Neural cell (in vitro differentiated cells): ENCODE measurements around the gene GATAD1. TPM values are rescaled to one million over a fixed set of nuclear protein-coding genes. Genes with fewer than 3 reads are reported as not detected.

Experiments used
- H2AFZ ChIP-seq: fragments of 200-600, 300-800 bp; sonication (generic), shearing (Covaris generic); 2 replicates; pipeline ENCODE4 v1.6.0; 2014; ENCODE audit warnings: low read depth, mild to moderate bottlenecking, antibody characterized with exemption, low read length, moderate library complexity
- H3F3A ChIP-seq: fragments of 200-600 bp; shearing (Covaris generic); 2 replicates; pipeline ENCODE4 v1.6.1; 2016; ENCODE audit warnings: mild to moderate bottlenecking, moderate library complexity, mixed read lengths, antibody characterized with exemption, low read length; ENCODE audit not compliant: insufficient read depth, poor library complexity, severe bottlenecking
- H3K27ac ChIP-seq: fragments of 200-600, 300-800 bp; sonication (generic), shearing (Covaris generic); 2 replicates; pipeline ENCODE4 v1.5.1; 2014; ENCODE audit warnings: mild to moderate bottlenecking, low read length, moderate library complexity
- H3K27me3 ChIP-seq: fragments of 300-800, 200-600 bp; sonication (generic), shearing (Covaris generic); 2 replicates; pipeline ENCODE4 v1.6.0; 2014; ENCODE audit warnings: mild to moderate bottlenecking, low read depth, low read length, moderate library complexity; ENCODE audit not compliant: insufficient read depth
- H3K36me3 ChIP-seq: fragments of 300-800, 200-600 bp; sonication (generic), shearing (Covaris generic); 2 replicates; pipeline ENCODE4 v1.5.1; 2014; ENCODE audit warnings: mild to moderate bottlenecking, antibody characterized with exemption, low read length, moderate library complexity; ENCODE audit not compliant: insufficient read depth
- H3K4me2 ChIP-seq: fragments of 300-800, 200-600 bp; sonication (generic), shearing (Covaris generic); 2 replicates; pipeline ENCODE4 v1.6.0; 2014; ENCODE audit warnings: mild to moderate bottlenecking, low read length
- H3K4me3 ChIP-seq: fragments of 300-800, 200-600 bp; sonication (generic), shearing (Covaris generic); 2 replicates; pipeline ENCODE4 v1.5.1; 2014; ENCODE audit warnings: mild to moderate bottlenecking, low read length, moderate library complexity
- H3K79me2 ChIP-seq: fragments of 200-600 bp; shearing (Covaris generic); replicated peaks from 2 replicates; pipeline ENCODE4 v1.6.0; 2014; ENCODE audit warnings: mild to moderate bottlenecking, low read length, moderate library complexity; ENCODE audit not compliant: insufficient read depth
- H3K9ac ChIP-seq: fragments of 300-800, 200-600 bp; sonication (generic), shearing (Covaris generic); 2 replicates; pipeline ENCODE4 v1.6.1; 2016; ENCODE audit warnings: mild to moderate bottlenecking, low read length, mixed read lengths
- H3K9me2 ChIP-seq: fragments of 200-600 bp; shearing (Covaris generic); 2 replicates; pipeline ENCODE4 v1.6.1; 2016; ENCODE audit warnings: mild to moderate bottlenecking, low read length, mixed read lengths; ENCODE audit not compliant: insufficient read depth
- H3K9me3 ChIP-seq: fragments of 200-600, 300-800 bp; sonication (generic), shearing (Covaris generic); 2 replicates; pipeline ENCODE4 v1.6.1; 2016; ENCODE audit warnings: mild to moderate bottlenecking, mixed run types, low read length, moderate library complexity, mixed read lengths
- H4K20me1 ChIP-seq: fragments of 200-600 bp; shearing (Covaris generic); 2 replicates; pipeline ENCODE4 v1.6.1; 2016; ENCODE audit warnings: mild to moderate bottlenecking, mixed run types; ENCODE audit not compliant: insufficient read depth
- EP300 ChIP-seq: fragments of 450-650 bp; conservative IDR thresholded peaks from 2 replicates; pipeline ENCODE4 v1.6.1; 2014; ENCODE audit warnings: antibody characterized with exemption, mild to moderate bottlenecking, moderate library complexity; ENCODE audit not compliant: poor library complexity, severe bottlenecking
- EZH2 ChIP-seq: fragments of 200-600, 300-800 bp; shearing (Covaris generic), sonication (generic); IDR thresholded peaks from 2 replicates; pipeline ENCODE4 v1.6.1; 2014; ENCODE audit warnings: antibody characterized with exemption, low read length, borderline replicate concordance, mild to moderate bottlenecking; ENCODE audit not compliant: insufficient read depth, poor library complexity, severe bottlenecking
- MXI1 ChIP-seq: fragments of 450-650 bp; conservative IDR thresholded peaks from 2 replicates; pipeline ENCODE4 v1.6.1; 2014; ENCODE audit warnings: antibody characterized with exemption, mild to moderate bottlenecking; ENCODE audit not compliant: poor library complexity, severe bottlenecking
- POLR2AphosphoS5 ChIP-seq: IDR thresholded peaks from 2 replicates; pipeline ENCODE4 v1.6.1; 2012
- RAD21 ChIP-seq: fragments of 450-650 bp; conservative IDR thresholded peaks from 2 replicates; pipeline ENCODE4 v1.6.1; 2014; ENCODE audit warnings: antibody characterized with exemption, mild to moderate bottlenecking, moderate library complexity
- SMC3 ChIP-seq: fragments of 450-650 bp; conservative IDR thresholded peaks from 2 replicates; pipeline ENCODE4 v1.6.1; 2014; ENCODE audit warnings: antibody characterized with exemption, mild to moderate bottlenecking, moderate library complexity; ENCODE audit not compliant: poor library complexity
- TAF1 ChIP-seq: IDR thresholded peaks from 2 replicates; pipeline ENCODE4 v1.6.1; 2012; ENCODE audit warnings: low read depth
- polyA plus RNA-seq: library from polyadenylated mRNA; depleted of rRNA; stranded (reverse); fragments of >200 nt; gene quantifications from 2 replicates; pipeline ENCODE4 v1.2.3, GENCODE V29; 2014
- TF ChIP-seq, protein P1 (sequence below): IDR thresholded peaks from 2 replicates; pipeline ENCODE4 v1.6.1; 2012; ENCODE audit warnings: borderline replicate concordance
- TF ChIP-seq, protein P2 (sequence below): fragments of 450-650 bp; IDR thresholded peaks from 2 replicates; pipeline ENCODE4 v1.5.1; 2014; ENCODE audit warnings: antibody characterized with exemption, mild to moderate bottlenecking, moderate library complexity; ENCODE audit not compliant: poor library complexity, severe bottlenecking

Gene GATAD1
- polyA plus RNA-seq, 1 donor from 2014 or later, result 28.9 TPM

DNA sequence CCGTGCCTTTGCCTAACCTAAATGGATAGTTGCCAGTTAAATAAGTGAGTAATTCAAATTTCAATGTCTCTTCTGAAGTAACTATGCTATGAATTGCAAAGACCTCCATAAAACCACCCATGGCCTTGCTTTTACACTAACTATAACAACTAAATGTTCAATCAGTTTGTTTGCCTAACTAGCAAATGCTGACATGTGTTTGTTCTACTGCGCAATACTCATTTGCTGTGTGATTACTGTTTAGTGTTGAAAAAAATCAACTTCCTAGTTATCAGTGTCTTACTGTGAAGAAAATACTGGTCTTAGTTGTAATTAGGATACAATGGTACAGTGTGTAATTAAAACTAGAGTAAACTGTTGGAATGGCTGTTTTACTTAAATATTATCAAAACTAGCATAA is 47.3 kb upstream of the GATAD1 start:
- H4K20me1 ChIP-seq, result no peaks in the 10 kb centered on the region

DNA sequence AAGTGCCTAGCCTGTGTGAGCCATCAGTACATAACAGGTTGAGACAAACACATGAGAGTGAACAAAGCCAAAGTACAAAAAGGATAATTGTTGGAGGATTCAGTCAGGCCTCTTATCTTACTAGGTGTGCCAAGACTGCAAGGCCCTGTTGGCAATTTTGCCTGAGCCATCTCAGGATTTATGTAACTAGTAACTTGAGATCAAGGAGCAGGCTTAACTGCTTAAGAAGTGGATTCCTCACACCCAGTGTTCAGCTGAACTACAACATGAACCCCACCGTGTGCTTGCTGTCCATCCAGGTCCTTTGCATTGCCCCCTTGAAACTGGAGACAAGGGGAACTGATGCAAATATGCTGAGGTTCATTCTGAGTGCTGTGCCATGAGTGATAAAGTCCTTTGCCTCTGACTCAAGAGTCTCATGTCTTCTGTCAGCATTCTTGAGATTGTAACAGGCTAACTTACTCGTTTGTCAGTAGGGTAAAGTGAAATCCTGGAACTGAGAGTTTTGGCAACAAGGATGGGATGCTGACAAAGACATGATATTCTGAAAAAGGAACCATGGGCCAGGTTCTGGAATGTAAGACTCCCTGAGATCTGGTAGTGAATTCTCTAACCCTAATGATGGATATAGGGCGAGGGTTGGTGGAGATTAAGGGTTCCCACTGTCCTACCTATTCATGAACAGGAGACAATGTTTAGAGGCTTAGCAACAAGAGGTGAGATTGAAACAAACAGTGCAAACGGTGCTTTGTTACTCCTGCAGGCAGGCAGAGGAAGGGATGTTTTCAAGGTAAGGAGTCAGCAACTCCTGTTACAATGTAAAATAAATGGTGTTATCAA is 44.1 kb upstream of the GATAD1 start:
- H3K9me2 ChIP-seq, result no peaks in the 10 kb centered on the region
- no peak overlapping the region for H3K4me2 ChIP-seq
- no peak overlapping the region for H2AFZ ChIP-seq
- H3K9me3 ChIP-seq, result no peaks in the 10 kb centered on the region
- peaks cover 6% of the 10 kb centered on the region for H3K36me3 ChIP-seq
- H3K27ac ChIP-seq, result no peak overlapping the region
- H3K79me2 ChIP-seq, result no peaks in the 10 kb centered on the region
- H3F3A ChIP-seq, result no peaks in the 10 kb centered on the region
- no peaks in the 10 kb centered on the region for H3K27me3 ChIP-seq
- no peak overlapping the region for H3K4me3 ChIP-seq
- H4K20me1 ChIP-seq, result no peaks in the 10 kb centered on the region
- TF ChIP-seq TAF1, result no peak
- TF ChIP-seq, protein P1, sequence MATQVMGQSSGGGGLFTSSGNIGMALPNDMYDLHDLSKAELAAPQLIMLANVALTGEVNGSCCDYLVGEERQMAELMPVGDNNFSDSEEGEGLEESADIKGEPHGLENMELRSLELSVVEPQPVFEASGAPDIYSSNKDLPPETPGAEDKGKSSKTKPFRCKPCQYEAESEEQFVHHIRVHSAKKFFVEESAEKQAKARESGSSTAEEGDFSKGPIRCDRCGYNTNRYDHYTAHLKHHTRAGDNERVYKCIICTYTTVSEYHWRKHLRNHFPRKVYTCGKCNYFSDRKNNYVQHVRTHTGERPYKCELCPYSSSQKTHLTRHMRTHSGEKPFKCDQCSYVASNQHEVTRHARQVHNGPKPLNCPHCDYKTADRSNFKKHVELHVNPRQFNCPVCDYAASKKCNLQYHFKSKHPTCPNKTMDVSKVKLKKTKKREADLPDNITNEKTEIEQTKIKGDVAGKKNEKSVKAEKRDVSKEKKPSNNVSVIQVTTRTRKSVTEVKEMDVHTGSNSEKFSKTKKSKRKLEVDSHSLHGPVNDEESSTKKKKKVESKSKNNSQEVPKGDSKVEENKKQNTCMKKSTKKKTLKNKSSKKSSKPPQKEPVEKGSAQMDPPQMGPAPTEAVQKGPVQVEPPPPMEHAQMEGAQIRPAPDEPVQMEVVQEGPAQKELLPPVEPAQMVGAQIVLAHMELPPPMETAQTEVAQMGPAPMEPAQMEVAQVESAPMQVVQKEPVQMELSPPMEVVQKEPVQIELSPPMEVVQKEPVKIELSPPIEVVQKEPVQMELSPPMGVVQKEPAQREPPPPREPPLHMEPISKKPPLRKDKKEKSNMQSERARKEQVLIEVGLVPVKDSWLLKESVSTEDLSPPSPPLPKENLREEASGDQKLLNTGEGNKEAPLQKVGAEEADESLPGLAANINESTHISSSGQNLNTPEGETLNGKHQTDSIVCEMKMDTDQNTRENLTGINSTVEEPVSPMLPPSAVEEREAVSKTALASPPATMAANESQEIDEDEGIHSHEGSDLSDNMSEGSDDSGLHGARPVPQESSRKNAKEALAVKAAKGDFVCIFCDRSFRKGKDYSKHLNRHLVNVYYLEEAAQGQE, result no peak
- TF ChIP-seq RAD21, result no peak
- no peak for TF ChIP-seq SMC3
- no peak for TF ChIP-seq MXI1
- TF ChIP-seq POLR2AphosphoS5, result no peak
- TF ChIP-seq, protein P2, sequence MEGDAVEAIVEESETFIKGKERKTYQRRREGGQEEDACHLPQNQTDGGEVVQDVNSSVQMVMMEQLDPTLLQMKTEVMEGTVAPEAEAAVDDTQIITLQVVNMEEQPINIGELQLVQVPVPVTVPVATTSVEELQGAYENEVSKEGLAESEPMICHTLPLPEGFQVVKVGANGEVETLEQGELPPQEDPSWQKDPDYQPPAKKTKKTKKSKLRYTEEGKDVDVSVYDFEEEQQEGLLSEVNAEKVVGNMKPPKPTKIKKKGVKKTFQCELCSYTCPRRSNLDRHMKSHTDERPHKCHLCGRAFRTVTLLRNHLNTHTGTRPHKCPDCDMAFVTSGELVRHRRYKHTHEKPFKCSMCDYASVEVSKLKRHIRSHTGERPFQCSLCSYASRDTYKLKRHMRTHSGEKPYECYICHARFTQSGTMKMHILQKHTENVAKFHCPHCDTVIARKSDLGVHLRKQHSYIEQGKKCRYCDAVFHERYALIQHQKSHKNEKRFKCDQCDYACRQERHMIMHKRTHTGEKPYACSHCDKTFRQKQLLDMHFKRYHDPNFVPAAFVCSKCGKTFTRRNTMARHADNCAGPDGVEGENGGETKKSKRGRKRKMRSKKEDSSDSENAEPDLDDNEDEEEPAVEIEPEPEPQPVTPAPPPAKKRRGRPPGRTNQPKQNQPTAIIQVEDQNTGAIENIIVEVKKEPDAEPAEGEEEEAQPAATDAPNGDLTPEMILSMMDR, result no peak
- TF ChIP-seq EZH2, result no peak
- TF ChIP-seq EP300, result no peak
- no peak overlapping the region for H3K9ac ChIP-seq

More for the DNA sequence above, 47.3 kb upstream of the GATAD1 start:
- no peaks in the 10 kb centered on the region for H3K27me3 ChIP-seq
- no peak overlapping the region for H3K9ac ChIP-seq
- no peaks in the 10 kb centered on the region for H3F3A ChIP-seq
- no peak overlapping the region for H2AFZ ChIP-seq
- TF ChIP-seq EZH2, result no peak
- no peak for TF ChIP-seq RAD21
- no peak for TF ChIP-seq MXI1
- TF ChIP-seq POLR2AphosphoS5, result no peak
- no peak for TF ChIP-seq EP300
- TF ChIP-seq, protein P2, result no peak
- TF ChIP-seq, protein P1, result no peak
- no peak for TF ChIP-seq TAF1
- no peak for TF ChIP-seq SMC3
- no peaks in the 10 kb centered on the region for H3K79me2 ChIP-seq
- no peaks in the 10 kb centered on the region for H3K9me2 ChIP-seq
- no peak overlapping the region for H3K4me2 ChIP-seq
- no peak overlapping the region for H3K4me3 ChIP-seq
- no peaks in the 10 kb centered on the region for H3K9me3 ChIP-seq
- H3K27ac ChIP-seq, result no peak overlapping the region
- H3K36me3 ChIP-seq, result peaks cover 6% of the 10 kb centered on the region
